Measurements from ENCODE around the gene ZNF469. TPM values are rescaled to one million over a fixed set of nuclear protein-coding genes. Genes with fewer than 3 reads are reported as not detected.
A peak's percentile ranks its signal among the peaks of the same experiment; 100 is the strongest.

The ZNF469 gene
- total RNA-seq, 6 experiments from 2014 or later: 0.22 to 1.3 (median 0.37) TPM

- 42% methylated on average over 9 of the region's 20 CpGs for WGBS (ENCODE audit: insufficient coverage, low coverage, low lambda C conversion rate, missing lambda C conversion rate)
- intact Hi-C loops (cut with DNase I): no loop called here
- Histone ChIP-seq H3K9me3 (no peaks in the 10 kb centered on the region), H3K4me3 (no peak overlapping the region), H3K36me3 (no peaks in the 10 kb centered on the region), H3K27me3 (no peaks in the 10 kb centered on the region), H3K27ac (no peak overlapping the region), H3K4me1 (no peaks in the 10 kb centered on the region)
- DNase-seq (peak in 1 of 3 donors; percentile 31), ATAC-seq (no peak)
- TF ChIP-seq POLR2A (IDR thresholded peaks at IDR 0.05): no peak
- TF ChIP-seq CTCF (IDR thresholded peaks at IDR 0.05): no peak
These were observed 42.6 kb upstream of the ZNF469 start for GRCh38 chr16:88339930-88340754.

- Histone ChIP-seq H3K4me3 (no peak overlapping the region), H3K9me3 (no peaks in the 10 kb centered on the region), H3K4me1 (no peaks in the 10 kb centered on the region), H3K36me3 (no peaks in the 10 kb centered on the region), H3K27me3 (no peaks in the 10 kb centered on the region), H3K27ac (no peak overlapping the region)
- 50% methylated on average over 2 of the region's 11 CpGs for WGBS (ENCODE audit: insufficient coverage, low coverage, low lambda C conversion rate, missing lambda C conversion rate)
- DNase-seq: peak in 1 of 3 donors; percentile 46
- intact Hi-C loops (cut with DNase I): no loop called here
- peak in 1 of 4 donors; percentile 12 for ATAC-seq
- TF ChIP-seq POLR2A (IDR thresholded peaks at IDR 0.05) (no peak), CTCF (IDR thresholded peaks at IDR 0.05) (no peak)
These were observed 42.0 kb upstream of the ZNF469 start for GRCh38 chr16:88340755-88341150.

GRCh38 chr16:88341551-88342290, 41.0 kb upstream of the ZNF469 start:
- Histone ChIP-seq H3K27me3 (no peaks in the 10 kb centered on the region), H3K4me3 (no peak overlapping the region), H3K36me3 (no peaks in the 10 kb centered on the region), H3K9me3 (no peaks in the 10 kb centered on the region), H3K27ac (no peak overlapping the region), H3K4me1 (no peaks in the 10 kb centered on the region)
- DNase-seq (peak in 1 of 3 donors; percentile 40), ATAC-seq (peak in 1 of 4 donors; percentile 9)
- no peak for TF ChIP-seq CTCF (IDR thresholded peaks at IDR 0.05)
- intact Hi-C loops (cut with DNase I): no loop called here
- WGBS (ENCODE audit: insufficient coverage, low coverage, low lambda C conversion rate, missing lambda C conversion rate): 80% methylated on average over 3 of the region's 24 CpGs

- DNase-seq (peak in 1 of 3 donors; percentile 36), ATAC-seq (no peak)
- H3K4me1 ChIP-seq: no peaks in the 10 kb centered on the region
- no peaks in the 10 kb centered on the region for H3K27me3 ChIP-seq
- 91% methylated on average over 6 of the region's 16 CpGs for WGBS (ENCODE audit: insufficient coverage, low coverage, low lambda C conversion rate, missing lambda C conversion rate)
- intact Hi-C loops (cut with DNase I): no loop called here
- TF ChIP-seq CTCF (IDR thresholded peaks at IDR 0.05) (no peak), POLR2A (IDR thresholded peaks at IDR 0.05) (no peak)
- H3K27ac ChIP-seq: no peak overlapping the region
- H3K36me3 ChIP-seq: no peaks in the 10 kb centered on the region
- H3K9me3 ChIP-seq: no peaks in the 10 kb centered on the region
- no peak overlapping the region for H3K4me3 ChIP-seq
These were observed 40.3 kb upstream of the ZNF469 start for GRCh38 chr16:88342491-88342890.
